Keratinocyte (primary cell): ENCODE measurements around the gene NR1I3. TPM values are rescaled to one million over a fixed set of nuclear protein-coding genes. Genes with fewer than 3 reads are reported as not detected.

Experiments used
- DNase-seq: peaks from one replicate; pipeline ENCODE4 v3.0.0-alpha.2; 2011; ENCODE audit warnings: low read depth, missing footprints, low spot score
- FAIRE-seq: peaks from 2 replicates; lab custom pipeline; 2011; peaks lifted over from hg19 to GRCh38; lab: Jason Lieb, UNC
- H2AFZ ChIP-seq: 2 replicates; pipeline ENCODE4 v1.6.0; 2012; ENCODE audit warnings: low read length, control low read depth, inconsistent platforms; ENCODE audit not compliant: control insufficient read depth
- H3K27ac ChIP-seq: 2 replicates; pipeline ENCODE4 v1.5.1; 2011; ENCODE audit warnings: low read length; ENCODE audit not compliant: control insufficient read depth, insufficient read depth
- H3K27me3 ChIP-seq: 3 replicates; pipeline ENCODE4 v1.6.0; 2011; ENCODE audit warnings: low read length; ENCODE audit not compliant: control insufficient read depth, insufficient read depth; ENCODE audit errors: extremely low read depth
- H3K36me3 ChIP-seq, 2 experiments: 2 replicates in 1 of 2; 3 replicates in 1 of 2; pipeline ENCODE4 v1.5.1; 2011; ENCODE audit warnings: low read length in 2 of 2, mild to moderate bottlenecking in 1 of 2; ENCODE audit not compliant: control insufficient read depth in 2 of 2, insufficient read depth in 2 of 2; ENCODE audit errors: extremely low read depth in 1 of 2
- H3K4me1 ChIP-seq: 3 replicates; pipeline ENCODE4 v1.5.1; 2011; ENCODE audit warnings: low read length; ENCODE audit not compliant: control insufficient read depth, insufficient read depth; ENCODE audit errors: extremely low read depth
- H3K4me2 ChIP-seq: 3 replicates; pipeline ENCODE4 v1.6.0; 2011; ENCODE audit warnings: low read depth, low read length; ENCODE audit not compliant: control insufficient read depth, insufficient read depth; ENCODE audit errors: extremely low read depth
- H3K4me3 ChIP-seq, 3 experiments: fragments of 200-600 bp in 1 of 3; sonication (generic) in 1 of 3; 2 replicates in 2 of 3; 3 replicates in 1 of 3; pipeline ENCODE4 v1.5.1; 2011 to 2016; ENCODE audit warnings: low read length in 3 of 3, mild to moderate bottlenecking in 3 of 3, control low read depth in 2 of 3, inconsistent platforms in 1 of 3, low read depth in 1 of 3, mixed read lengths in 1 of 3, mixed run types in 1 of 3, moderate library complexity in 1 of 3; ENCODE audit not compliant: control insufficient read depth in 2 of 3, insufficient read depth in 2 of 3; ENCODE audit errors: extremely low read depth in 1 of 3
- H3K79me2 ChIP-seq: 2 replicates; pipeline ENCODE4 v1.6.0; 2012; ENCODE audit warnings: low read length; ENCODE audit not compliant: control insufficient read depth, insufficient read depth
- H3K9ac ChIP-seq: 3 replicates; pipeline ENCODE4 v1.6.0; 2011; ENCODE audit warnings: low read length; ENCODE audit not compliant: control insufficient read depth, insufficient read depth; ENCODE audit errors: extremely low read depth
- H3K9me1 ChIP-seq: 3 replicates; pipeline ENCODE4 v1.6.0; 2011; ENCODE audit warnings: low read length; ENCODE audit not compliant: control insufficient read depth, insufficient read depth; ENCODE audit errors: extremely low read depth
- H3K9me3 ChIP-seq: 2 replicates; pipeline ENCODE4 v1.5.1; 2012; ENCODE audit warnings: low read depth, low read length; ENCODE audit not compliant: control insufficient read depth
- H4K20me1 ChIP-seq: 3 replicates; pipeline ENCODE4 v1.6.0; 2011; ENCODE audit warnings: low read length; ENCODE audit not compliant: control insufficient read depth, insufficient read depth; ENCODE audit errors: extremely low read depth
- CTCF ChIP-seq, 3 experiments: IDR thresholded peaks in 1 of 3; conservative IDR thresholded peaks in 1 of 3; optimal IDR thresholded peaks in 1 of 3; 2 replicates in 2 of 3; 3 replicates in 1 of 3; pipeline versions ENCODE3 to v1.5.1; 2011; ENCODE audit warnings: low read length in 3 of 3, mild to moderate bottlenecking in 3 of 3, moderate library complexity in 2 of 3, control low read depth in 1 of 3, inconsistent platforms in 1 of 3; ENCODE audit not compliant: insufficient read depth in 2 of 3; ENCODE audit errors: extremely low read depth in 1 of 3
- EZH2 ChIP-seq: IDR thresholded peaks from one replicate; pipeline ENCODE4 v1.6.1; 2012; ENCODE audit warnings: inconsistent platforms, mild to moderate bottlenecking, low read length, moderate library complexity
- dilution Hi-C: fragments of 300-500 bp; cut with MboI; formaldehyde crosslinking; loops from one replicate; pipeline ENCODE4 v1.7.0; 2020; ENCODE audit warnings: low sequenced_read_pairs; ENCODE audit not compliant: extremely low pct_ligation_motif_present
- polyA plus RNA-seq, 5 experiments: library from polyadenylated mRNA; depleted of rRNA in 3 of 5; stranded (reverse) in 3 of 5; stranded (forward) in 1 of 5; unstranded in 1 of 5; fragments of >200 nt; gene quantifications; 1 replicate in 1 of 5; 2 replicates in 3 of 5; 3 replicates in 1 of 5; pipeline versions ENCODE4 v1.2.1 to v1.2.3, GENCODE V29; 2011 to 2012; ENCODE audit warnings: missing spikeins in 2 of 5, low read depth in 1 of 5, low replicate concordance in 1 of 5

The NR1I3 gene
- polyA plus RNA-seq, 1 donor (not counting 4 experiments of a cell fraction or from before 2014, with no cell fraction given), result not detected

GRCh38 chr1:161189036-161189435 lies 49.0 kb downstream of the NR1I3 start:
- dilution Hi-C loops, result no loop called here
- H3K9me3 ChIP-seq, result no peaks in the 10 kb centered on the region
- DNase-seq, result no peak
- no peak for TF ChIP-seq EZH2
- no peak for TF ChIP-seq CTCF (optimal IDR thresholded peaks at IDR 0.05 in 1 of 3, IDR thresholded peaks at IDR 0.05 in 1 of 3, conservative IDR thresholded peaks at IDR 0.05 in 1 of 3; ENCODE audit: extremely low read depth in 1 of 3, insufficient read depth in 2 of 3, low read length in 3 of 3)
- no peak overlapping the region for H3K9ac ChIP-seq
- no peak overlapping the region for H3K27ac ChIP-seq
- H3K36me3 ChIP-seq, result no peaks in the 10 kb centered on the region
- FAIRE-seq, result no peak
- no peak overlapping the region for H3K4me2 ChIP-seq
- H3K4me3 ChIP-seq, result no peak overlapping the region
- no peak overlapping the region for H2AFZ ChIP-seq
- no peaks in the 10 kb centered on the region for H3K9me1 ChIP-seq
- H3K27me3 ChIP-seq, result no peaks in the 10 kb centered on the region
- H4K20me1 ChIP-seq, result no peaks in the 10 kb centered on the region
- no peaks in the 10 kb centered on the region for H3K4me1 ChIP-seq
- H3K79me2 ChIP-seq, result no peaks in the 10 kb centered on the region

DNA sequence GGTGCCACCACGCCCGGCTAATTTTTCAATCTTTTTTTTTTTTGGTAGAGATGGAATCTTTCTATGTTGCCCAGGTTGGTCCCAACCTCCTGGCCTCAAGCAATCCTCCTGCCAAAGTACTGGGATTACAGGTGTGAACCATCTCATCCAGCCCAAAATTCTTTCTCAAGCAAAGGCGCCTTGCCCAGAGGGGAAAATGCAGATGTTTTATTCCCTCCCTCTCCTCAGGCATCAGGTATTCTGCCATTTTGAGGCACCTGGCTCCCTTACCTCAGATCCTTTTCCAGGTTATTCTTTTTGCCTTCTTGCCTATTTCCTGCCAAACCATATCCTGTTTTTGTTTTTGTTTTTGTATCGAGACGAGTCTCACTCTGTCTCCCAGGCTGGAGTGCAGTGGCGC lies 49.6 kb downstream of the NR1I3 start:
- no peak overlapping the region for H3K4me2 ChIP-seq
- H3K36me3 ChIP-seq, result no peaks in the 10 kb centered on the region
- no peaks in the 10 kb centered on the region for H3K27me3 ChIP-seq
- TF ChIP-seq EZH2 (no peak), CTCF (optimal IDR thresholded peaks at IDR 0.05 in 1 of 3, IDR thresholded peaks at IDR 0.05 in 1 of 3, conservative IDR thresholded peaks at IDR 0.05 in 1 of 3; ENCODE audit: extremely low read depth in 1 of 3, insufficient read depth in 2 of 3, low read length in 3 of 3) (no peak)
- no peak overlapping the region for H2AFZ ChIP-seq
- no peaks in the 10 kb centered on the region for H3K9me1 ChIP-seq
- H3K9me3 ChIP-seq, result no peaks in the 10 kb centered on the region
- FAIRE-seq (no peak), DNase-seq (no peak)
- dilution Hi-C loops, result no loop called here
- H3K9ac ChIP-seq, result no peak overlapping the region
- H3K27ac ChIP-seq, result no peak overlapping the region
- no peaks in the 10 kb centered on the region for H3K4me1 ChIP-seq
- no peaks in the 10 kb centered on the region for H4K20me1 ChIP-seq
- no peak overlapping the region for H3K4me3 ChIP-seq
- no peaks in the 10 kb centered on the region for H3K79me2 ChIP-seq
